Stimulated activated CD8-positive, alpha-beta memory T cell treated with anti-CD3 and anti-CD28 coated beads, Interleukin-15, amount 100 ng/mL, for 48 hours (primary cell): ENCODE results near the gene RANBP10.

Source experiments
- DNase-seq, 2 donors: peaks; one replicate each; pipeline ENCODE4 v3.0.0-alpha.2; 2020; ENCODE audit warnings: low read depth in 2 of 2

RANBP10 gene

GRCh38 chr16:67828651-67829050, 22.3 kb upstream of the RANBP10 start:
- DNase-seq: no peak

GRCh38 chr16:67825906-67826305, 19.5 kb upstream of the RANBP10 start:
- no peak for DNase-seq

- no peak for DNase-seq
These were observed 18.8 kb upstream of the RANBP10 start for GRCh38 chr16:67825119-67825518.

GRCh38 chr16:67822511-67822910, 16.2 kb upstream of the RANBP10 start:
- DNase-seq: no peak

GRCh38 chr16:67820608-67821259, 14.4 kb upstream of the RANBP10 start:
- DNase-seq: no peak

- DNase-seq: no peak
These were observed 8.2 kb upstream of the RANBP10 start for GRCh38 chr16:67814567-67814966.

- DNase-seq: no peak
These were observed 5.5 kb upstream of the RANBP10 start for GRCh38 chr16:67811899-67812298.

- no peak for DNase-seq
These were observed 855 bp upstream of the RANBP10 start for GRCh38 chr16:67807148-67807682.

- no peak for DNase-seq
These were observed 487 bp downstream of the RANBP10 start for GRCh38 chr16:67805718-67806427.

GRCh38 chr16:67804853-67805542, 1.4 kb downstream of the RANBP10 start:
- DNase-seq: no peak

GRCh38 chr16:67803894-67804293, 2.5 kb downstream of the RANBP10 start:
- no peak for DNase-seq

GRCh38 chr16:67801883-67802282, 4.5 kb downstream of the RANBP10 start:
- no peak for DNase-seq

- DNase-seq: no peak
These were observed 5.1 kb downstream of the RANBP10 start for GRCh38 chr16:67801241-67801640.

- DNase-seq: no peak
These were observed 5.9 kb downstream of the RANBP10 start for GRCh38 chr16:67800338-67800926.

- DNase-seq: no peak
These were observed 10.2 kb downstream of the RANBP10 start for GRCh38 chr16:67796099-67796718.

- no peak for DNase-seq
These were observed 16.3 kb downstream of the RANBP10 start for GRCh38 chr16:67790071-67790470.

GRCh38 chr16:67786491-67786890, 19.9 kb downstream of the RANBP10 start:
- no peak for DNase-seq

- no peak for DNase-seq
These were observed 23.0 kb downstream of the RANBP10 start for GRCh38 chr16:67783353-67783725.

- DNase-seq: no peak
These were observed 23.6 kb downstream of the RANBP10 start for GRCh38 chr16:67782567-67783352.

GRCh38 chr16:67781565-67781921, 24.8 kb downstream of the RANBP10 start:
- no peak for DNase-seq
